ENCODE results near the gene MUC4.

- TF ChIP-seq CTCF (IDR thresholded peaks at IDR 0.05) (no peak), POLR2A (IDR thresholded peaks at IDR 0.05) (no peak), POLR2AphosphoS5 (IDR thresholded peaks at IDR 0.05) (no peak)
Observed at GRCh38 chr3:195727606-195728195, 84.0 kb downstream of the MUC4 start.

Measured in stomach (tissue), 4 donors.